ENCODE results near the gene SLC39A11.
"Not testable (repeated sequence)": the region's sequence is repeated elsewhere in the genome, so short reads cannot be mapped to it uniquely, and the experiment has no call there.

Gene SLC39A11

DNA sequence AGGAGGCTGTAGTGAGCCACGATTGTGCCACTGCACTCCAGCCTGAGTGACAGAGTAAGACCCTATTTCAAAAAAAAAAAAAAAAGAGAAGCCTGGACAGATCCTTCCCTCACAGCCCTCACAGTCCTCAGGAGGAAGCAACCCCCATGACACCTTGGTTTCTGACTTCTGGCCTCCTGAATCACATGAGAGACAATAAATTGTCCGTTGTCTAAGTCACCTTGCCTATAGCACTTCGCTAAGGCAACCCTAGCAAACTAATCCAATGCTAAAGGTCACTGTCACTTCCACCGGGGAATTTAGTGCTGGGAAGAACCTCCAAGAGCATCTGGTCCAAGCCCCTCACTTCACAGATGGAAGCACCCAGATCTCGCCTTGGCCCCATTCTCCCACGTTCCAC, 18.9 kb upstream of the SLC39A11 start:
- no peak for DNase-seq (ENCODE audit: low read depth, low spot score)

DNA sequence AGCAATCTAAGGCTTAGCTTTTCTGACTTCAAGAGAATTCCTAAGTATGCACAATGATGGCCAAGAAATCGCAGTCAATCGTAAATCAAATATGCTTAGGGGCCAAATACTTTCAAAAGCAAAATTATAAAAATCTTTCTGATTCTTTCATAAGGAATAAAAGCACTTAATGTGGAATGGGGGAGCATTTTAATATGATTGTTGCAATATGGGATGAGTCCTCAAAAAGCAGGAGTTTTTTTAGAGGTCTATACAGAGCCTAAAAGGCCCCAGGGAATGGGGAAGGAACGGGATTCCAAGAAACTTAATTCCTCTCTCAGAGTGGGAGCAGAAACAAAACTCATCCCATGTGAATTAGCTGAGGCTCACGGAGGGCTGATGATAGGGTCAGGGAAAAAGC, 14.7 kb upstream of the SLC39A11 start:
- DNase-seq (ENCODE audit: low read depth, low spot score) = no peak

DNA sequence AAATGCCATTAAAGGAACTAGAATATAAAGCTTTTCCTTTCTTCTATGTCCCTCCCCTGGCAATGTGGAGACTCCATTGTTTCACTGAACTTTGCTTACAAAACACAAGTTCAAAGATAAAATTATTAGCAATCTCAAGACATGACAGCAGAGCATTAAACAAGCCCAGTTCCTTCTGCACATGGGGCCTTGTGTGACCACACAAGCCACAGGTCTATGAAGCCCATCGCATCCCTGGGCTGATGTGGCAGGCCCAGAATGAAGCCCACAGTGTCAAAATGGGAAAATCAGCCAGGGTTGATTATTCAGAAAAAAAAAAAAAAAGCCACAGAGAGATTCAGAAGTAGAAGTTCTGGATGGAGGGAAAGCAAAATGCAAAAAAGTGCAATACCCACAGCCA, 12.9 kb upstream of the SLC39A11 start:
- no peak for DNase-seq (ENCODE audit: low read depth, low spot score)

DNA sequence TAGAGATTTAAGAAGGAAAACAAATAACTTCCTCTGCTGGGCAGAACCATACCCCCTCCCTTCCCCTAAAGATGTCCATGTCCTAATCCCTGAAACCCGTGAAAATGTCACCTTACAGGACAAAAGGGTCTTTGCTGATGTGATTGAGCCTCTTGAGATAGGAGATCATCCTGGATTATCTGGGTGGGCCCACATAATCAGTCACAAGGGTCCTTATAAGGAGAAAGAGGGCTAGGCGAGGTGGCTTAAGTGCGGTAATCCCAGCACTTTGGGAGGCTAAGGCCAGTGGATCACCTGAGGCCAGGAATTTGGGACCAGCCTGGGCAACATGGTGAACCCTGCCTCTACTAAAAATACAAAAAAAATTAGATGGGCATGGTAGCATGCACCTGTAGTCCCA, 12.0 kb upstream of the SLC39A11 start:
- no peak for DNase-seq (ENCODE audit: low read depth, low spot score)

DNA sequence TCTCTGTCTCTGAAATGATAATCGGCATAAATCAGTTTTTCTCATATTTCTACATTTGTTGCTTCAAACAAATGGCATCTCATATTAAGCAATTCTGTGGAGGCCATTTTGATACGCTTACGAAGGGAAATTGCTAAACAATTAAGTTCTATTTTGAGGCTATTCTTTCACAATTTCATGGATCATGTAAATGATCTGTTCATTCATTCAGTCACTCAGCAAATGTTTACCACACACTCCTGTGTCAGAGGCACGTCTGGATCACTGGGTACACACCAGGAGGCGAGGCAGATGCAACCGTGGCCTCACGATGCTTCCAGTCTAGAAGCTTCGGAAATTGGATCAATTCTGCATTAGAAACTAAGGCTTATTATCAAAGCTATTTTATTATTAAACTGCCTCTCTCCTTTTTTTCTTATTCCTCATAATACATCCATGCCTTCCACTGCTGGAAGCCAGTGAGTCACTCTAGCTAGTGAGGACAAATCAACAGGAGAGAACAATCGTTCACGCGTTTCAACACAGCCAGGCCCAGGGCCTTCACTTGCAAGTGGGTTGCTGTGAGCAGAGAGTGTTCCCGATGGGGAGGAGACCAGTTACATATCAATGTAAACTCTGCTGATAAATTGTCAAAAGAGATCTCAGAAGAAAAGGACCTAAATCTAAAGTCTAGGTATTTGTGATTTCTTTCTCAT, 11.3 kb upstream of the SLC39A11 start:
- DNase-seq (ENCODE audit: low read depth, low spot score) = peak; percentile 6

DNA sequence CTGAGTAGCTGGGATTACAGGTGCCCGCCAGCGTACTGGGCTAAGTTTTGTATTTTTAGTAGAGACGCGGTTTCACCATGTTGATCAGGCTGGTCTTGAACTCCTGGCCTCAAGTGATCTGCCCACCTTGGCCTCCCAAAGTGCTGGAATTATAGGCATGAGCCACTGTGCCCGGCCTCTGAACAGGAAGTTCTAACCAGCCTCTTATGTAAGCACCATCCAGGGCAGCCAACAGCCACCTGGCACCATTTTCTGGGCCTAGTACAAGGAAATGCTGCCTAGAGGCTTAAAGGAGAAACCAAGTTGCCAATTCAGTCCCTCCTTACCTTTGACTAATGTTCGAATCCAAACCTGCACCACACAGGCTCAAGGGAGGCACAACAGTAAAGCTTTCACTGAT, 8.5 kb upstream of the SLC39A11 start:
- no peak for DNase-seq (ENCODE audit: low read depth, low spot score)

DNA sequence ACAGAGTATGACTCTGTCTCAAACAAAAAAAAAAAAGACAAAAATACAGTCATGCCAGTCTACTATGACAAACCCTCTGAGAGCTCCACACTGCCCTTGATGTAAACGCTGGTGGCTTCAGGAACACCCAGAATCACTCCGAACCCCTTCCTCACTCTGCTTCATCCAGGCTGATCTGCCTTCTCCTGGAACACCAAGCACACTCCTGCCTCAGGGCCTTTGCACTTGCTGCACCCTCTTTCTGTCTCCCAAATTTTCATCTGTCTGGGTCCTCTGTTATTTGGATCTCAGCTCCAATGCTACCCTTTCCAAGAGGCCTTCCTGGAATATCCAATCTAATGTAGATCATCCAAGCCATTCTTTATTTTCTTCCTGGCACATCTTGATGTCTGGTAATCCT, 7.9 kb upstream of the SLC39A11 start:
- DNase-seq (ENCODE audit: low read depth, low spot score) = no peak

DNA sequence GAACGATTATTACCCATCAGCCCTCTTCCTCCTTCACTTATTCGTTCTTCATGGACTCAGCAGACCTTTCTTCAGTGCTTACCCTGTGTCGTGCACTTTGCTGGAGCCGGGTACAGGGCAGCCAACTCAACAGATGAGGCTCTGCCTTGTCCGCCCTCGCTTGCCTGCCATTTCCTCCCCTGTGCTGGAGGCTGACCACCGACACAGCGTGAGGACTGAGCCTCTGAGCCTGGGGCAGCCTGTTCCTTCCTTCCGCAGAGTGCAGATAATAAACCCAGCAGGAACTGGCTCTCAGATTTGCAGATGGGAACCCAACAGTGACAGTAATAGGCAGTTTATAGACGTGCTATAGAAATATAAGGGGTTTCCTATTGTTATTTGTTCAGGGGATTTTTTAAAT, 7.0 kb upstream of the SLC39A11 start:
- no peak for DNase-seq (ENCODE audit: low read depth, low spot score)

DNA sequence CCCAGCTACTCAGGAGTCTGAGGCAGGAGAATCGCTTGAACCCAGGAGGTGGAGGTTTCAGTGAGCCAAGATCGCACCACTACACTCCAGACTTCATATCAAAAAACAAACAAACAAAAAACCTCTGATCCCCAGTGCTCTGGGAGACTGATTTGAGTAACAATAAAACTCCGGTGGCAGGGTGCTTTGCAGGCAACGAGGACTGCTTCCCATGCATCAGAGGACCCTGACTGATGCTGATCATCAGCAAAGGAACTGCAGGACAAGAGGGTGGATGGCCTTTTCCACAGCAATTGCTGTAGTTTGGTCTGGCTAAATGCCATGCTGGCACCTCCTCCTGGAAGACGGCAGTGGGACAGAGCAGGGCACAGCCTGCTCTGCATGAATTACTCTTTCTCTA, 6.4 kb upstream of the SLC39A11 start:
- no peak for DNase-seq (ENCODE audit: low read depth, low spot score)

DNA sequence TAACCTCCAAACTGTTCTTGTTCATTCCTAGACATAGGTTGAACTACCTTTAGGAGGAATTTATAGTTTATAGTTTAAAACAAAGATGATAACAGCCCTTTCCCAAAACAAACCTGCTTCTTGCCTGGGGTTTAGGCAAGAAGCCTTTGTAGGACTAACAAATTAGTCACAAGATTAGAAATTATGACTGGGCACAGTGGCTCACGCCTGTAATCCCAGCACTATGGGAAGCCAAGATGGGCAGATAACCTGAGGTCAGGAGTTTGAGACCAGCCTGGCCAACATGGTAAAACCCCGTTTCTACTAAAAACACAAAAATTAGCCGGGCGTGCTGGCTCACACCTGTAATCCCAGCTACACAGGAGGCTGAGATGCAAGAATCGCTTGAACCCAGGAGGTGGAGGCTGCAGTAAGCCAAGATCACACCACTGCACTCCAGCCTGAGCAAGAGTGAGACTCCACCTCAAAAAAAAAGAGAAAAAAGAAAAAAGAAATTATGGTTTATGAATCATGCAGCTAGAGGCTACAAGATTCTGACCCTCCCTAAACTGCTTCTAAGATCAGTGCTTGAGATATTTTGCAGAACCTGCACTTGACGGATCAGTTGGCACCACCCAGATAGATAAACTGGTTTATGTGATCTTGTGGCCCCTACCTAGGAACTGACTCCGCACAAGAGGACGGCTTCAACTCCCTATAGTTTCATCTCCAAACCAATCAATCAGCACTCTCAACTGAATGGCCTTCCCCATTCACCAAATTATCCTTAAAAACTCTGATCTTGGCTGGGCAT, 5.7 kb upstream of the SLC39A11 start:
- DNase-seq (ENCODE audit: low read depth, low spot score) = not testable (repeated sequence)

DNA sequence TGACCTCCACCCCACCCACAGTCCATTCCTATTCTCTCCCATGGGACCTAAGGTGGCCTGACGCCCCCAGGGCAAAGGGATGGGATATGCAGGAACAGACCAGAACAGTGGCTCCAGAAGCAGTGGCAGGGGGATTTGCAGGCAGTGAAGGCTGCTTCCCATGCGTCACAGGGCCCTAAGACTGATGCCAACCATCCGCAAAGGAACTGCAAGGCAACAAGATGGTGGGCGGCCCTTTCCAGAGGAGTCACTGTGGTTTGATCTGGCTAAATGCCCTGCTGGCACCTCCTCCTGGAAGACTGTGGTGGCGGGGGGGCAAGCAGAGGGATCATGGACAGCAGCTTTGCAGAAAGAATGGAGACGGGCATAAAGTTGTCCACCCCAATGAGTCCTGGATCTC, 4.4 kb upstream of the SLC39A11 start:
- peak; percentile 44 for DNase-seq (ENCODE audit: low read depth, low spot score)

DNA sequence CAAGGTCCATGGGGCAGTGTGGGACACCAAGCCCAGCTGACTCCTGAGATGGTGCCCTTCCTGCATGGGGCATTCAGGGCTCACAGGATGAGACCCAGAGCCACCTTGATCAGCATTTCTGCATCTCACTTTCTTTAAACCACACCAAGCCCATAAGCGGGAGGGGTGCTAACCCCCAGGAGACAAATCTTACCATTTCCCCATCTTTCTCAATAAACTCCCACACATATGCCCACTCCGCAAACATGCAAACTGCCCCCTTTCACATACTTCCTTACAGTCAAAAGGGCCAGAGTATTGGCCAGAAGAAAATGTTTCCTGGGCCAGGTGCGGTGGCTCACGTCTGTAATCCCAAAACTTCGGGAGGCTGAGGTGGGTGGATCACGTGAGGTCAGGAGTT, 3.7 kb upstream of the SLC39A11 start:
- no peak for DNase-seq (ENCODE audit: low read depth, low spot score)

DNA sequence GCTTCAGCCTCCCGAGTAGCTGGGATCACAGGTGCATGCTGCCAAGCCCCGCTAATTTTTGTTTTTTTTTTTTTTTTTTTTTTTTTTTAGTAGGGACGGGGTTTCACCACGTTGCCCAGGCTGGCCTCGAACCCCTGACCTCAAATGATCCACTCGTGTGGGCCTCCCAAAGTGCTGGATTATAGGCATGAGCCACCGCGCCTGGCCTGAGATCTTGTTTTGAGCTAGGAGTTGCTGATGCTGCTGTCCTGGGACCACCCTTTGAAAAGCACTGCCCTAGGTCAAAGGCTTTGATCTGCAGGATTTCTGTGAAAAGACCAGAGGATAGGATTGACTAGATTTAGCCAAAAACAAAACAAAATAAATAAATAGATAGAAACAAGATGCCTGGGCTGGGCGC, 798 bp upstream of the SLC39A11 start:
- DNase-seq (ENCODE audit: low read depth, low spot score) = no peak

DNA sequence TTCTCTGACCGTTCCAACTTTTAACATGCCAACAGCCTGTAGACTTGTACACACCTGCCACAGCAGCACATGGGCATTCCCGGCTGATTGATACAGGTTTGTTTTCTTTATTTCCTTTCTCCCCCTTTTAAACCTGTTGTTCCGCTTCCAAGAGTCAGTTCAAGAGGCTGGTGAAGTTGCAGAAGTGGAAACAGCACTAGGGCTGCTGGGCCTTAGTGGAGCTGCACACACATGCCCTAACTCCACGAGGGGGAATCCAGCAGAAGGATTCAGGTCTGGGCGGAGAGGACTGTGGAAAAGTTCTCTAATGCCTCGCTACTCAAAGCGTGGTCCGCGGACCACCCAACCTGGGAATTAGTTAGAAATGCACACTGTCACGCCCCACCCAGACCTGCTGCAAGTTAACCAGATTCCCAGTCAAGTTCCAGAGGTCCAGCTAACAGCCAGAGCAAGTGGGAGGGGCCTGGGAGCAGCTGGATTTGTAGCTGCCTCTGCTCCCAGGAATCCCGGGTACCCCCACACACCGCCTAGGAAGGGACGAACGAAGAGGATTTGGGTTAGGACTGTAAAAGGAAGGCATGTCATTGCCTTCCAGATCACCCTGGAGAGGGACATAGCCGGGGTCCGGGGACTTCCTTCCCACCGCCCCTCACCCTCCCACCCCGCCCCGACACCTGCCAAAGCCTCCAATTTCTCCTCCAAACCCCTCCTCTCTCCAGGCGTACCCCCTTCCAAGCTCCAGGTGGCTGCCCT, 542 bp downstream of the SLC39A11 start:
- peak; percentile 32 for DNase-seq (ENCODE audit: low read depth, low spot score)

DNA sequence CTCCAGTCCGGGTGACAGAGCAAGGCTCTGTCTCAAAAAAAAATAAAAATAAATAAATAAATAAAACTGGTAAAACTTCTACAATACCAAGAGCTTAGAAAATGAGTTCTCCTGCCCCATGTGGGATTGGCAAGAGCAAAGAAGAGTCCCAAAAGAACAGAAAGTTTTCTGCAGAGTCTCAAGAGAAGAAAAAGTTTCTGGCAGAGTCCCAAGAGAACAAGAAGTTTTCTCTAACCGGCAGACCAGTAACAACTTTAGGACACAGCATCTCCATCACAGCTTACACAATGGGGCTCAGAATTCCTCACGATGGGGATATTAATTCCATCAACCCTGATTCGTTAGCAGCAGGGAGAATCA, 1.1 kb downstream of the SLC39A11 start:
- DNase-seq (ENCODE audit: low read depth, low spot score) = no peak

DNA sequence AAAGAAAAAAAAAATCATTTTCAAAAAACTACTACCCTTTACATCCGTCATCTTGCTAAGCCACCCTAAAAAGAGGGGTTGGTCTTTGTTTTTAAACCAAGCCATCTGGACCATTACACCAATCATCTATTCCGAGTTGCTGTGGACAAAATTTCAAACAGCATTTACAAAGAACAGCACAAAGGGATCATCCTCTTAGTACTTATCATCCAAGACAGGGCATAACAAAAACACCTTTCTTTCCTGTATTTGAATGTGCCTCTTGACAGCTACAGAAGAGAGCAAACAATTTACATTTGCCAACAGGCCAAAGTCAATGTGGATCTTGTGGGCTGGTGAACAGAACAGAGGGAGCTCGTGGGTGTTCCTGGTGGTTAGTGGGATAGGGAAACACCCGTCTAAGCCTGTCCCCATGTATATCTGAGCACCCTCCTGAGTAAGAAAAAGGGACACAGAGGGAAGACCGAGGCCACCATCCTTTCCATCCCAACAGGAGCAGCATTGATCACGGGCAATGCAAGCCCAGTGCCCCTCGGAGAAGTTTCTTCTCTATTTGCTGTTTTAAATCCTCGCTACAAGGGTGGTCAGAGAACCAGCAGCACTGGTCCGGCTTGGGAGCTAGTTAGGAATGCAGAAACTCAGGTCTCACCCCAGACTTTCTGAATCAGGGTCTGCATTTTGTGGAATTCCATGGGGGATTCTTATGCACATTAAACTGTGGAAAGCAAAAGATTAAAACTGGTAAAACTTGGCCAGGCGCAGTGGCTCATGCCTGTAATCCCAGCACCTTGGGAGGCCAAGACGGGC, 1.9 kb downstream of the SLC39A11 start:
- DNase-seq (ENCODE audit: low read depth, low spot score) = no peak

DNA sequence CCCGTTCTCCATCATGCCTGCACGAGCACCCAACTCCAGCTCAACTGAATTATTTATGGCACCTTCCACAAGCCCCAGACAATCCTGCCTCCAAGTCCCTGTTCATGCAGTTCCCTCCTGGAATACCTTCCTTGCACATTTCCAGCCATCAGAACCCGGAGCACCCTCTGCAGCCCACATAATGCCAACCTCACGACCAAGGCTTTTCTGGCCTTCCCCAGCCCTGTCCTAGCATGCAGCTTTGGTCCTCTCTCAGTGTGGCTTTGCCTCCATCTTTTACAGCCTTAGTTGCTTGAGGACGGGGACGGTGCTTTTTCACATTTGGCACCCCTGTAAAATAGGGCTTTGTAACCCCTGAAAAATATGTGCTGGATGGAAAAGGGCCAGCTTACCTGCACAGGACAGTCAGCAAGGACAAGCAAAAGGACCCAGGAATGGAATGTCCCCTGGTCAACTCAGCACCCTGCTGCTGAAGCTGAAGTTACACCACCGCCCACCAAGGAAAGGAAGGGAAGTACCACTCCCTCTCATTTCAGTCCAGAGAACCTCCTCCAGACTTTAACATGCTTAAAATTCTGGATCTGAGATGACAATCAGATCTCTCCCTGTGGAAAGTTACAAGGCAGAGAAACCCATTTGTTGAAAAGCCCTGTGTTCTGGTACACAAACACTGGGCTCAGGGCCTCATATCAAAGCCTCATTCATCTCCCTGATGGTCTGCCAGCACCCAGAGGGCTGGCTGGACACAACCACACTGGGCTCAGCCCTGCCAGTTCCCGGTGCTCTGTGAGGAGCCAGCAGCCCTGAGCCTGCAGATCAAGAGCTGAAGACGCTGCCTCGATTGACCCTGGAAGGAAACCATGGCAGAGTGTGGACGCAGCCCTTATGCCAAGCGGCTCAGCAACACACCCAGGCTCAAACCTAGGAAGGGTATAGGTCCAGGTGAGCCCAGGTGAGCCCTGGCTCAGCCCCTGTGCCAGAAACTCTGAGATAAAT, 2.9 kb downstream of the SLC39A11 start:
- peak; percentile 7 for DNase-seq (ENCODE audit: low read depth, low spot score)

DNA sequence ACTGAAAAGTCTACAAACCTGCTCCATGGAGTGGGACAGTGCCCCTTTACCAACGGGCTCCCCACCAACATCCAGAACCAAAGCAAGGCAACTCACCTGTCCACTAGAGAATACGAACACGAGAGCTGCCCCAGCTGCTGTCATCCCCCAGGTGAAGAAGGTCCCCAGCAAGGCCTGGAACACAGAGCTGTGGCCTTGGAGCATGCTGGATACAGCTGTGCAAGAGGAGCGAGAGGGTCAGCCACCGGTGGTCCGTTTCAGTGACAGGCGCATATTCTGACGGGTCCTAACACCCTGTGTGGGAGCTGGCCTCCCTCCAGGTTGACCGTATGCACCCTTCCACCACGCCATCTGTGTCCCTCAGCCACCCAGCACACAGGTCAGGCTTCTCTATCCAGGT, 3.9 kb downstream of the SLC39A11 start:
- DNase-seq (ENCODE audit: low read depth, low spot score) = no peak

DNA sequence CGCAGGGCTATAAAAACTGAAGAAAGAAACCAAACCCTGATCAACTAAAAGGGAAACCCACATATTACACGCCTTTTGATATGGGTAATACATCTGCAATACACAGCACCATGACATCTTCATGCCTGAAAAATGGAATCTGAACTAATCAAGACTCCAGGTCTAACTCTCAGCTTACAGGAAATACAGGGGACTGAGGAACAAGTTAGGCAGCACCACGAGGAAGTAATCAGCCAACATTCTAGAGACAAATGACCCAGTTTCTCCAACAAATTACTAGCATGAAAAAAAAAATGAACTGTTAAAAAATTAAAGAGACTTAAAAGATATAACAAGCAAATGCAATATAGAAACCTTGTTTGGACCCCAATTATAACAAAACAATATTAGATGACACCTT, 9.1 kb downstream of the SLC39A11 start:
- no peak for DNase-seq (ENCODE audit: low read depth, low spot score)

DNA sequence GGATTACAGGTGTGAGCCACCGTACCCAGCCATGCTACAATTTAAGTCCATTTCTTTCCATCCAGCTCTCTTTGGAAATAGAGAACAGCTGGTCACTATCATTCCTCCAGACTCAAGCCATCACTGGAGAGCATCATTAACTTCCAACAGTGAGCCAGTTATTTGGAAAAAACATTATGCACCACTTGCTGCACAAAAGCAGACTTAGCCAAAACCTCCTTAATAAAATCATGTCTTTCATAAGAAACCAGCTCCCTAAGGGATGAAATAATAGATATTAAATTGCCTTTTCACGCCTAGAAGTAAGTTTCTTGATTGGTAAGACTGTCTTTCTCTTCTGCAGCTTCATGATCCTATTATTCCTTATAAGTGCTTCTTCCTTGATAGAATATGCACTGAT, 17.9 kb downstream of the SLC39A11 start:
- DNase-seq (ENCODE audit: low read depth, low spot score) = no peak

All from astrocyte of the hippocampus (primary cell).